Neural progenitor cell (in vitro differentiated cells): ENCODE data around the gene PRR20E. TPM values are rescaled to one million over a fixed set of nuclear protein-coding genes. Genes with fewer than 3 reads are reported as not detected.
"Not testable (repeated sequence)": the region's sequence is repeated elsewhere in the genome, so short reads cannot be mapped to it uniquely, and the experiment has no call there.

ENCODE experiments used
- DNase-seq: peaks from one replicate; pipeline ENCODE4 v3.0.0-alpha.2; 2016; ENCODE audit warnings: low spot score
- H2AFZ ChIP-seq: fragments of 200-600 bp; sonication (generic); replicated peaks from 2 replicates; pipeline ENCODE4 v1.6.1; 2016; ENCODE audit warnings: antibody characterized with exemption
- H3F3A ChIP-seq: fragments of 200-600 bp; sonication (generic); 2 replicates; pipeline ENCODE4 v1.6.1; 2016; ENCODE audit warnings: antibody characterized with exemption, low read depth
- H3K27ac ChIP-seq: fragments of 200-600 bp; sonication (generic); 2 replicates; pipeline ENCODE4 v1.5.1; 2016; ENCODE audit warnings: mild to moderate bottlenecking
- H3K27me3 ChIP-seq: fragments of 200-600 bp; sonication (generic); 2 replicates; pipeline ENCODE4 v1.6.1; 2016; ENCODE audit warnings: mild to moderate bottlenecking, moderate library complexity
- H3K36me3 ChIP-seq: fragments of 200-600 bp; sonication (generic); 2 replicates; pipeline ENCODE4 v1.5.1; 2016
- H3K4me1 ChIP-seq: fragments of 200-600 bp; sonication (generic); 2 replicates; pipeline ENCODE4 v1.6.1; 2016; ENCODE audit warnings: mixed run types
- H3K4me2 ChIP-seq: fragments of 200-600 bp; sonication (generic); 2 replicates; pipeline ENCODE4 v1.6.1; 2016
- H3K4me3 ChIP-seq: fragments of 200-600 bp; sonication (generic); 2 replicates; pipeline ENCODE4 v1.5.1; 2016
- H3K79me2 ChIP-seq: fragments of 200-600 bp; sonication (generic); 2 replicates; pipeline ENCODE4 v1.6.1; 2016; ENCODE audit warnings: low read depth
- H3K9ac ChIP-seq: fragments of 200-600 bp; sonication (generic); 2 replicates; pipeline ENCODE4 v1.6.1; 2016
- H3K9me3 ChIP-seq: fragments of 200-600 bp; sonication (generic); 2 replicates; pipeline ENCODE4 v1.5.1; 2016; ENCODE audit warnings: low read depth
- H4K20me1 ChIP-seq: fragments of 200-600 bp; sonication (generic); 2 replicates; pipeline ENCODE4 v1.6.1; 2016; ENCODE audit warnings: low read depth
- H3K27ac Mint-ChIP-seq: 3 replicates; pipeline ENCODE4 v1.8.0; 2021; ENCODE audit warnings: mixed read lengths
- H3K27me3 Mint-ChIP-seq: 2 replicates; pipeline ENCODE4 v1.8.0; 2022; ENCODE audit warnings: low read depth, mild to moderate bottlenecking, inconsistent platforms, moderate library complexity, mixed read lengths; ENCODE audit not compliant: insufficient read depth
- H3K36me3 Mint-ChIP-seq: 3 replicates; pipeline ENCODE4 v1.8.0; 2021; ENCODE audit warnings: mixed read lengths
- H3K4me1 Mint-ChIP-seq: 3 replicates; pipeline ENCODE4 v1.8.0; 2021; ENCODE audit warnings: mixed read lengths
- H3K4me3 Mint-ChIP-seq: 3 replicates; pipeline ENCODE4 v1.8.0; 2021; ENCODE audit warnings: mild to moderate bottlenecking, moderate library complexity, mixed read lengths
- H3K9me3 Mint-ChIP-seq: 3 replicates; pipeline ENCODE4 v1.8.0; 2020; ENCODE audit warnings: mixed read lengths
- EZH2 ChIP-seq: fragments of 200-600 bp; sonication (generic); IDR thresholded peaks from 2 replicates; pipeline ENCODE4 v1.6.1; 2017; ENCODE audit warnings: antibody characterized with exemption, mild to moderate bottlenecking, moderate library complexity
- EZH2phosphoT487 ChIP-seq: fragments of 200-600 bp; sonication (generic); IDR thresholded peaks from 2 replicates; pipeline ENCODE4 v1.6.1; 2017; ENCODE audit warnings: antibody characterized with exemption
- total RNA-seq: library from RNA; depleted of rRNA; stranded (reverse); fragments of >200 nt; gene quantifications from 2 replicates; pipeline ENCODE4 v1.2.3, GENCODE V29; 2015; ENCODE audit warnings: low replicate concordance
- TF ChIP-seq, protein P1 (sequence below): fragments of 200-600 bp; sonication (generic); IDR thresholded peaks from 2 replicates; pipeline ENCODE4 v1.5.1; 2017; ENCODE audit warnings: antibody characterized with exemption, mild to moderate bottlenecking

The PRR20E gene
- total RNA-seq, 1 donor from 2014 or later = not detected

- Mint-ChIP-seq H3K9me3 (no peaks in the 10 kb centered on the region), H3K36me3 (no peaks in the 10 kb centered on the region)
- no peak overlapping the region for H3K27ac ChIP-seq
Observed at GRCh38 chr13:57137585-57137984, 29.4 kb upstream of the PRR20E start.

GRCh38 chr13:57138988-57139387 lies 28.0 kb upstream of the PRR20E start:
- Histone ChIP-seq H3K79me2 (no peaks in the 10 kb centered on the region), H3K4me1 (no peaks in the 10 kb centered on the region), H4K20me1 (no peaks in the 10 kb centered on the region), H3K9ac (no peak overlapping the region), H2AFZ (no peak overlapping the region), H3K9me3 (no peaks in the 10 kb centered on the region), H3K36me3 (no peaks in the 10 kb centered on the region), H3F3A (no peaks in the 10 kb centered on the region), H3K27me3 (no peaks in the 10 kb centered on the region), H3K4me3 (no peak overlapping the region), H3K27ac (no peak overlapping the region), H3K4me2 (no peak overlapping the region)
- Mint-ChIP-seq H3K9me3 (no peaks in the 10 kb centered on the region), H3K27me3 (no peaks in the 10 kb centered on the region), H3K36me3 (no peaks in the 10 kb centered on the region), H3K4me1 (no peaks in the 10 kb centered on the region), H3K4me3 (no peak overlapping the region), H3K27ac (no peak overlapping the region)
- no peak for DNase-seq
- TF ChIP-seq EZH2 = no peak
- TF ChIP-seq, protein P1, sequence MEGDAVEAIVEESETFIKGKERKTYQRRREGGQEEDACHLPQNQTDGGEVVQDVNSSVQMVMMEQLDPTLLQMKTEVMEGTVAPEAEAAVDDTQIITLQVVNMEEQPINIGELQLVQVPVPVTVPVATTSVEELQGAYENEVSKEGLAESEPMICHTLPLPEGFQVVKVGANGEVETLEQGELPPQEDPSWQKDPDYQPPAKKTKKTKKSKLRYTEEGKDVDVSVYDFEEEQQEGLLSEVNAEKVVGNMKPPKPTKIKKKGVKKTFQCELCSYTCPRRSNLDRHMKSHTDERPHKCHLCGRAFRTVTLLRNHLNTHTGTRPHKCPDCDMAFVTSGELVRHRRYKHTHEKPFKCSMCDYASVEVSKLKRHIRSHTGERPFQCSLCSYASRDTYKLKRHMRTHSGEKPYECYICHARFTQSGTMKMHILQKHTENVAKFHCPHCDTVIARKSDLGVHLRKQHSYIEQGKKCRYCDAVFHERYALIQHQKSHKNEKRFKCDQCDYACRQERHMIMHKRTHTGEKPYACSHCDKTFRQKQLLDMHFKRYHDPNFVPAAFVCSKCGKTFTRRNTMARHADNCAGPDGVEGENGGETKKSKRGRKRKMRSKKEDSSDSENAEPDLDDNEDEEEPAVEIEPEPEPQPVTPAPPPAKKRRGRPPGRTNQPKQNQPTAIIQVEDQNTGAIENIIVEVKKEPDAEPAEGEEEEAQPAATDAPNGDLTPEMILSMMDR = no peak

More at GRCh38 chr13:57137585-57137984, 29.4 kb upstream of the PRR20E start:
- no peaks in the 10 kb centered on the region for H3K9me3 ChIP-seq
- H3K4me3 ChIP-seq = no peak overlapping the region
- H2AFZ ChIP-seq = no peak overlapping the region
- no peak for DNase-seq
- H3K27me3 ChIP-seq = no peaks in the 10 kb centered on the region
- no peaks in the 10 kb centered on the region for H3K79me2 ChIP-seq
- H3K4me3 Mint-ChIP-seq = no peak overlapping the region
- H3K27ac Mint-ChIP-seq = no peak overlapping the region
- H3K4me1 ChIP-seq = no peaks in the 10 kb centered on the region
- no peaks in the 10 kb centered on the region for H3K27me3 Mint-ChIP-seq
- H3K36me3 ChIP-seq = no peaks in the 10 kb centered on the region
- H3K9ac ChIP-seq = no peak overlapping the region
- TF ChIP-seq EZH2 = no peak
- TF ChIP-seq, protein P1 = no peak
- no peak for TF ChIP-seq EZH2phosphoT487
- no peaks in the 10 kb centered on the region for H3F3A ChIP-seq
- no peak overlapping the region for H3K4me2 ChIP-seq
- no peaks in the 10 kb centered on the region for H3K4me1 Mint-ChIP-seq
- H4K20me1 ChIP-seq = no peaks in the 10 kb centered on the region

DNA sequence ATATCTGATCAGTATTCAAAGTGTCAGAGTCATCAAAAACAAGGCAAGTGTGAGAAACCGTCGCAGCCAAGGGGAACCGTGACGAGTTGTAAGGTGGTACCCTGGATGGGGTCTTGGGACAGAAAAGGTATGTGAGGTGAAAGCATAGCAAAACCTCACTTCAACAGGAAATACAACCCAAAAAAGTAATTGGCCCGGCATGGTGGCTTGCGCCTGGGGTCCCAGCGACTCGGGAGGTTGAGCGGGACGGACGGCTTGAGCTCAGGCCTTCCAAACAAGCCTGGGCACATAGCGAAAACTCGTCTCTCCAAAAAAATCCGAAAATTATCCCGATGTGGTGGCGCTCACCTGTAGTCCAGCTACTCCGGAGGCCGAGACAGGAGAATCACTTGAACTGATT lies 27.2 kb upstream of the PRR20E start:
- not testable (repeated sequence) for H3K36me3 ChIP-seq, H3K27me3 ChIP-seq, H3K4me1 ChIP-seq, H3K79me2 ChIP-seq, H3K4me1 Mint-ChIP-seq, H4K20me1 ChIP-seq, H3K4me2 ChIP-seq, H3K4me3 ChIP-seq, H3K9me3 ChIP-seq, H3K4me3 Mint-ChIP-seq, H2AFZ ChIP-seq, H3K9ac ChIP-seq, H3K27me3 Mint-ChIP-seq, H3K27ac ChIP-seq, H3K9me3 Mint-ChIP-seq, H3K36me3 Mint-ChIP-seq, H3K27ac Mint-ChIP-seq, DNase-seq, H3F3A ChIP-seq

- not testable (repeated sequence) for H3K27ac ChIP-seq, H3K9me3 Mint-ChIP-seq, H3K4me3 ChIP-seq, H3K36me3 Mint-ChIP-seq, H3K4me1 ChIP-seq, H3K4me3 Mint-ChIP-seq, H3K27me3 ChIP-seq, H3K4me1 Mint-ChIP-seq, H3K27ac Mint-ChIP-seq, DNase-seq, H3K9ac ChIP-seq, H3K79me2 ChIP-seq, H3K9me3 ChIP-seq, H3K36me3 ChIP-seq, H3K4me2 ChIP-seq, H3F3A ChIP-seq, H2AFZ ChIP-seq, H4K20me1 ChIP-seq, H3K27me3 Mint-ChIP-seq
Observed at GRCh38 chr13:57140235-57140968, 26.6 kb upstream of the PRR20E start, which contains the start of gene PRR20A. PRR20A (plus strand) TSS chr13:57140918; CDS start chr13:57141305, 387 bp downstream.

- H3K27ac Mint-ChIP-seq, H3K9ac ChIP-seq, H3K36me3 Mint-ChIP-seq, H3K4me1 Mint-ChIP-seq, H3K4me3 ChIP-seq, H3K4me2 ChIP-seq, H3K36me3 ChIP-seq, H3K9me3 Mint-ChIP-seq, H3K4me3 Mint-ChIP-seq, H4K20me1 ChIP-seq, H3F3A ChIP-seq, H3K27ac ChIP-seq, H2AFZ ChIP-seq, DNase-seq, H3K9me3 ChIP-seq, H3K4me1 ChIP-seq, H3K79me2 ChIP-seq, H3K27me3 ChIP-seq, H3K27me3 Mint-ChIP-seq: not testable (repeated sequence)
Observed at GRCh38 chr13:57147188-57147587, 19.8 kb upstream of the PRR20E start, which contains the start of gene PRR20B. PRR20B (plus strand) TSS chr13:57147488; CDS start chr13:57147875, 387 bp downstream.

DNA sequence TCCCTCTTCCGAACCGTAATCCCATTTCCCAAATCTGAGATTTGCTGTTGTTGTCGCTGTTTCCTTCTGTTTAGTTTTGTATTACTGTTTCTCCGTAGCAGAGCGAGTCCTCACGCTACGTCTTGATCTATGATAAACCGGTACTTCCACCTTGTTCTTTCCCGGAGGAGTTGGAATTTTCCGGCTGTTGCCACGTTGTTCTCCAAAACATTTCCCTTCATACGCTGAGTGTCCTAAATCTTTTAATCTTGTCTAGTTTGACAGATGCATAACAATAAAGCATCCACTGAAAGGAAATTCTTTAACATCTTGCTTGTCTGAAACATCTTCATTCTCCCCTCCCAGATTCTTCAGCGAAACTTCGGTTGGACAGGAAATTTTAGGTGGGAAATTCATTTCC lies 18.9 kb upstream of the PRR20E start:
- not testable (repeated sequence) for H3K27ac ChIP-seq, H3F3A ChIP-seq, H3K27me3 Mint-ChIP-seq, H3K9me3 Mint-ChIP-seq, H3K79me2 ChIP-seq, DNase-seq, H3K36me3 Mint-ChIP-seq, H3K9ac ChIP-seq, H3K4me1 Mint-ChIP-seq, H3K4me3 ChIP-seq, H3K9me3 ChIP-seq, H3K4me1 ChIP-seq, H3K27ac Mint-ChIP-seq, H3K4me2 ChIP-seq, H3K36me3 ChIP-seq, H2AFZ ChIP-seq, H4K20me1 ChIP-seq, H3K27me3 ChIP-seq, H3K4me3 Mint-ChIP-seq
